ENCODE measurements around the gene FOSB.

The FOSB gene

DNA sequence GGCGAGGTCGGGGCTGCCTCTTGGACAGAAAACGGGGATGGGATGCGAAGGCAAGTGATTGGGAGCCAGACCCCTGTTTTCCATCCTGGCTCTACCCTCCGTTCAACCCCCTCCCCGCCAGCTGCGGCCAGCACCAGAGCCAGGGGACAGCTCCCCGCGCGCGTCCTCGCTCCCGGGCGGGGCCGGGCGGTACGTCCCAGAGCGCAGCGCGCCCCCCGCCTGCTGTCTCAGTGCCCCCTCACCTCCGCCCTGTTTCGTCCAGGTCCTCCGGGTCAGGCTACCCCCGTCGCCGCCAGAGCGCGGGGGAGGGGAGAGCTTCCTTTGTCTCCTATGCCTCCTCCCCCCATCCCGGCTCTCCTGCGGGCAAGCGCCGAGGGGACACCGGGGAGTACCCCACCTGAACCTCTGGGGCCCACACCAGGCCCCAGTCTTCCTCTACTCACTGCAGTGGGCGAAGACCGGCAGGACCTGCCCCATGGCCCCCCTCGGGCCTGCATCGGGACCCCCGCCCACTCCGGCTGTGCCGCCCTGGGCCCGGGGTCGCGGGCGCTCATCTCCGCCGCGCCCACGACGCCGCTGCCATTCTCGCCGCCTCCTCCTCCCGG lies 28.7 kb downstream of the FOSB start:
- Histone ChIP-seq H3K36me3 (replicated peaks; ENCODE audit: low read depth, low read length) (peaks cover 3% of the 10 kb centered on the region), H3K4me3 (ENCODE audit: low read length) (peak overlapping the region; percentile 85), H4K20me1 (ENCODE audit: insufficient read depth, low read length) (no peaks in the 10 kb centered on the region; the same call in 1 of the 2 replicates), H3K79me2 (ENCODE audit: low read length) (no peaks in the 10 kb centered on the region), H3K9ac (ENCODE audit: low read length) (peak overlapping the region; percentile 73), H3K4me2 (ENCODE audit: low read length) (peak overlapping the region; percentile 91), H2AFZ (ENCODE audit: low read depth, low read length) (peak overlapping the region; percentile 20; the same call in 1 of the 2 replicates), H3K27ac (ENCODE audit: low read length) (no peak overlapping the region), H3K4me1 (ENCODE audit: low read length) (peaks cover 10% of the 10 kb centered on the region), H3K9me3 (ENCODE audit: insufficient read depth, low read length) (no peaks in the 10 kb centered on the region), H3K27me3 (ENCODE audit: low read depth, low read length) (0 out of 2 replicates have a peak, but pooled peaks cover 14% of the 10 kb centered on the region)
- no peak for TF ChIP-seq EZH2phosphoT487 (IDR thresholded peaks at IDR 0.05; ENCODE audit: low read depth)
- TF ChIP-seq, protein P1, sequence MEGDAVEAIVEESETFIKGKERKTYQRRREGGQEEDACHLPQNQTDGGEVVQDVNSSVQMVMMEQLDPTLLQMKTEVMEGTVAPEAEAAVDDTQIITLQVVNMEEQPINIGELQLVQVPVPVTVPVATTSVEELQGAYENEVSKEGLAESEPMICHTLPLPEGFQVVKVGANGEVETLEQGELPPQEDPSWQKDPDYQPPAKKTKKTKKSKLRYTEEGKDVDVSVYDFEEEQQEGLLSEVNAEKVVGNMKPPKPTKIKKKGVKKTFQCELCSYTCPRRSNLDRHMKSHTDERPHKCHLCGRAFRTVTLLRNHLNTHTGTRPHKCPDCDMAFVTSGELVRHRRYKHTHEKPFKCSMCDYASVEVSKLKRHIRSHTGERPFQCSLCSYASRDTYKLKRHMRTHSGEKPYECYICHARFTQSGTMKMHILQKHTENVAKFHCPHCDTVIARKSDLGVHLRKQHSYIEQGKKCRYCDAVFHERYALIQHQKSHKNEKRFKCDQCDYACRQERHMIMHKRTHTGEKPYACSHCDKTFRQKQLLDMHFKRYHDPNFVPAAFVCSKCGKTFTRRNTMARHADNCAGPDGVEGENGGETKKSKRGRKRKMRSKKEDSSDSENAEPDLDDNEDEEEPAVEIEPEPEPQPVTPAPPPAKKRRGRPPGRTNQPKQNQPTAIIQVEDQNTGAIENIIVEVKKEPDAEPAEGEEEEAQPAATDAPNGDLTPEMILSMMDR (IDR thresholded peaks at IDR 0.05; ENCODE audit: low read depth, low read length) = no peak

DNA sequence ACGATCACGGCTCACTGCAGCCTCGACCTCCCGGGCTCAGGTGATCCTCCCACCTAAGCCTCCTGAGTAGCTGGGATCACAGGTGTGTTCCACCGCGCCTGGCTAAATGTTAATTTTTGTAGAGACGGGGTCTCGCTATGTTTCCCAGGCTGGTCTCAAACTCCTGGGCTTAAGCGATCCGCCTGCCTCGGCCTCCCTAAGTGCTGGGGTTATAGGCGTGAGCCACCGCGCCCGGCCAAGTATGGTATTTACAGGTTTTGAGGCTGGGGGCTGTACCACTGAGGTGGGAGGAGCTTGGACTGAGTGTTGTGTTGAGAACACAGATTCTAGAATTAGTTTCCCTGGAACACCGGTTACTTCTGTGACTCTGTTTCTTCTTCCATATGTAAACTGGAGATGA lies 30.0 kb downstream of the FOSB start:
- H3K36me3 ChIP-seq (replicated peaks; ENCODE audit: low read depth, low read length) = peaks cover 3% of the 10 kb centered on the region
- no peaks in the 10 kb centered on the region; the same call in 1 of the 2 replicates for H4K20me1 ChIP-seq (ENCODE audit: insufficient read depth, low read length)
- 0 out of 2 replicates have a peak, but pooled peaks cover 14% of the 10 kb centered on the region for H3K27me3 ChIP-seq (ENCODE audit: low read depth, low read length)
- no peak overlapping the region for H2AFZ ChIP-seq (ENCODE audit: low read depth, low read length)
- no peak overlapping the region for H3K4me2 ChIP-seq (ENCODE audit: low read length)
- H3K27ac ChIP-seq (ENCODE audit: low read length) = no peak overlapping the region
- no peaks in the 10 kb centered on the region for H3K79me2 ChIP-seq (ENCODE audit: low read length)
- H3K9me3 ChIP-seq (ENCODE audit: insufficient read depth, low read length) = no peaks in the 10 kb centered on the region
- H3K9ac ChIP-seq (ENCODE audit: low read length) = no peak overlapping the region
- no peak for TF ChIP-seq EZH2phosphoT487 (IDR thresholded peaks at IDR 0.05; ENCODE audit: low read depth)
- TF ChIP-seq, protein P1 (IDR thresholded peaks at IDR 0.05; ENCODE audit: low read depth, low read length) = no peak
- peaks cover 23% of the 10 kb centered on the region for H3K4me1 ChIP-seq (ENCODE audit: low read length)
- no peak overlapping the region for H3K4me3 ChIP-seq (ENCODE audit: low read length)

DNA sequence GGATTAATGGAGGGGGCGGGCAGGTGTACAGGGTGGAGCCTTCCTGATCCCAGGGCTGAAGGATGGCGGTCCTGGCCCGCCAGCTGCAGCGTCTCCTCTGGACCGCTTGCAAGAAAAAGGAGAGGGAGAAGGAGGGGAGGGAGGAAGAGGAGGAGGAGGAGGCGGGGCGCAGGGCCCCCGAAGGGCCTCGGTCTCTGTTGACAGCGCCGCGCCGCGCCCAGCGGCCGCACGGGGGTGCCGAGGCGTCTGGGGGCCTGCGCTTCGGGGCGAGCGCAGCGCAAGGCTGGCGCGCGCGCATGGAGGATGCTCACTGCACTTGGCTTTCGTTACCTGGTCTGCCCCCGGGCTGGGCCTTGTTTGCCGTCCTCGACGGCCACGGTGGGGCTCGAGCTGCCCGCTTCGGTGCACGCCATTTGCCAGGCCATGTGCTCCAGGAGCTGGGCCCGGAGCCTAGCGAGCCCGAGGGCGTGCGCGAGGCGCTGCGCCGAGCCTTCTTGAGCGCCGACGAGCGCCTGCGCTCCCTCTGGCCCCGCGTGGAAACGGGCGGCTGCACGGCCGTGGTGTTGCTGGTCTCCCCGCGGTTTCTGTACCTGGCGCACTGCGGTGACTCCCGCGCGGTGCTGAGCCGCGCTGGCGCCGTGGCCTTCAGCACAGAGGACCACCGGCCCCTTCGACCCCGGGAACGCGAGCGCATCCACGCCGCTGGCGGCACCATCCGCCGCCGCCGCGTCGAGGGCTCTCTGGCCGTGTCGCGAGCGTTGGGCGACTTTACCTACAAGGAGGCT lies 30.8 kb downstream of the FOSB start, which contains the start of gene PPM1N:
TSS of gene PPM1N (plus strand) at position 33 of the 785 bp plus-strand sequence. CDS start at position 63, 30 bp downstream.
- no peaks in the 10 kb centered on the region for H3K79me2 ChIP-seq (ENCODE audit: low read length)
- no peaks in the 10 kb centered on the region for H3K9me3 ChIP-seq (ENCODE audit: insufficient read depth, low read length)
- no peak within 1 kb of the TSS for H3K27ac ChIP-seq (ENCODE audit: low read length)
- no peaks in the 10 kb centered on the region; the same call in 1 of the 2 replicates for H4K20me1 ChIP-seq (ENCODE audit: insufficient read depth, low read length)
- H3K9ac ChIP-seq (ENCODE audit: low read length) = peak within 1 kb of the TSS; percentile 75
- H3K36me3 ChIP-seq (replicated peaks; ENCODE audit: low read depth, low read length) = peaks cover 3% of the 10 kb centered on the region
- TF ChIP-seq, protein P1 (IDR thresholded peaks at IDR 0.05; ENCODE audit: low read depth, low read length) = no peak
- no peak for TF ChIP-seq EZH2phosphoT487 (IDR thresholded peaks at IDR 0.05; ENCODE audit: low read depth)
- peak within 1 kb of the TSS; percentile 78 for H3K4me3 ChIP-seq (ENCODE audit: low read length)
- H3K27me3 ChIP-seq (ENCODE audit: low read depth, low read length) = 0 out of 2 replicates have a peak, but pooled peaks cover 14% of the 10 kb centered on the region
- H3K4me2 ChIP-seq (ENCODE audit: low read length) = peak within 1 kb of the TSS; percentile 86
- peaks cover 31% of the 10 kb centered on the region for H3K4me1 ChIP-seq (ENCODE audit: low read length)
- H2AFZ ChIP-seq (ENCODE audit: low read depth, low read length) = peak within 1 kb of the TSS; percentile 58

All from OCI-LY3 (cell line).